ENCODE results near the gene RPS6KA5. TPM values are rescaled to one million over a fixed set of nuclear protein-coding genes. Genes with fewer than 3 reads are reported as not detected.

The RPS6KA5 gene
- total RNA-seq, 2 donors from 2014 or later, result 35.4 to 42.0 TPM

- Mint-ChIP-seq H3K4me3 (peak overlapping the region; percentile 87), H3K27ac (no peak overlapping the region), H3K4me1 (peaks cover 43% of the 10 kb centered on the region), H3K36me3 (ENCODE audit: low read depth) (no peaks in the 10 kb centered on the region), H3K27me3 (no peaks in the 10 kb centered on the region)
- ATAC-seq, result no peak
- DNase-seq, result peak; percentile 50 to 52 (median 51)
- H3K9me3 ChIP-seq (ENCODE audit: control insufficient read depth, low read length, poor library complexity, severe bottlenecking), result no peaks in the 10 kb centered on the region
These were observed 678 bp downstream of the RPS6KA5 start for GRCh38 chr14:91059576-91060350.

GRCh38 chr14:91058042-91058581, 2.3 kb downstream of the RPS6KA5 start:
- peak overlapping the region; percentile 75 for H3K4me3 Mint-ChIP-seq
- H3K27me3 Mint-ChIP-seq, result no peaks in the 10 kb centered on the region
- H3K27ac Mint-ChIP-seq, result peak overlapping the region; percentile 47
- no peaks in the 10 kb centered on the region for H3K36me3 Mint-ChIP-seq (ENCODE audit: low read depth)
- DNase-seq, result no peak
- H3K9me3 ChIP-seq (ENCODE audit: control insufficient read depth, low read length, poor library complexity, severe bottlenecking), result no peaks in the 10 kb centered on the region
- H3K4me1 Mint-ChIP-seq, result peaks cover 35% of the 10 kb centered on the region
- no peak for ATAC-seq

GRCh38 chr14:91056361-91056760, 4.1 kb downstream of the RPS6KA5 start:
- H3K9me3 ChIP-seq (ENCODE audit: control insufficient read depth, low read length, poor library complexity, severe bottlenecking), result no peaks in the 10 kb centered on the region
- ATAC-seq (no peak), DNase-seq (no peak)
- Mint-ChIP-seq H3K27me3 (no peaks in the 10 kb centered on the region), H3K4me3 (no peak overlapping the region), H3K36me3 (ENCODE audit: low read depth) (no peaks in the 10 kb centered on the region), H3K4me1 (peaks cover 31% of the 10 kb centered on the region), H3K27ac (no peak overlapping the region)

GRCh38 chr14:91055016-91055415, 5.4 kb downstream of the RPS6KA5 start:
- H3K4me1 Mint-ChIP-seq, result peaks cover 31% of the 10 kb centered on the region
- H3K27me3 Mint-ChIP-seq, result no peaks in the 10 kb centered on the region
- no peak for DNase-seq
- H3K36me3 Mint-ChIP-seq (ENCODE audit: low read depth), result no peaks in the 10 kb centered on the region
- no peak for ATAC-seq
- no peaks in the 10 kb centered on the region for H3K9me3 ChIP-seq (ENCODE audit: control insufficient read depth, low read length, poor library complexity, severe bottlenecking)
- H3K27ac Mint-ChIP-seq, result no peak overlapping the region
- H3K4me3 Mint-ChIP-seq, result peak overlapping the region; percentile 12

GRCh38 chr14:91048676-91049075, 11.8 kb downstream of the RPS6KA5 start:
- H3K9me3 ChIP-seq (ENCODE audit: control insufficient read depth, low read length, poor library complexity, severe bottlenecking), result no peaks in the 10 kb centered on the region
- no peak overlapping the region for H3K27ac Mint-ChIP-seq
- DNase-seq (no peak), ATAC-seq (no peak)
- H3K4me3 Mint-ChIP-seq, result no peak overlapping the region
- peaks cover 28% of the 10 kb centered on the region for H3K4me1 Mint-ChIP-seq
- no peaks in the 10 kb centered on the region for H3K27me3 Mint-ChIP-seq
- no peaks in the 10 kb centered on the region for H3K36me3 Mint-ChIP-seq (ENCODE audit: low read depth)

- Mint-ChIP-seq H3K4me1 (peaks cover 29% of the 10 kb centered on the region), H3K27ac (peak overlapping the region; percentile 8), H3K4me3 (no peak overlapping the region), H3K27me3 (no peaks in the 10 kb centered on the region), H3K36me3 (ENCODE audit: low read depth) (no peaks in the 10 kb centered on the region)
- DNase-seq (no peak), ATAC-seq (no peak)
- no peaks in the 10 kb centered on the region for H3K9me3 ChIP-seq (ENCODE audit: control insufficient read depth, low read length, poor library complexity, severe bottlenecking)
These were observed 12.2 kb downstream of the RPS6KA5 start for GRCh38 chr14:91048265-91048664.

GRCh38 chr14:91047174-91047753, 13.2 kb downstream of the RPS6KA5 start:
- H3K27me3 Mint-ChIP-seq, result no peaks in the 10 kb centered on the region
- peak overlapping the region; percentile 21 for H3K4me3 Mint-ChIP-seq
- H3K27ac Mint-ChIP-seq, result peak overlapping the region; percentile 8
- peaks cover 37% of the 10 kb centered on the region for H3K4me1 Mint-ChIP-seq
- DNase-seq, result no peak
- peak; percentile 28 for ATAC-seq
- no peaks in the 10 kb centered on the region for H3K9me3 ChIP-seq (ENCODE audit: control insufficient read depth, low read length, poor library complexity, severe bottlenecking)
- no peaks in the 10 kb centered on the region for H3K36me3 Mint-ChIP-seq (ENCODE audit: low read depth)

GRCh38 chr14:91046488-91047072, 13.9 kb downstream of the RPS6KA5 start:
- H3K4me3 Mint-ChIP-seq, result no peak overlapping the region
- no peaks in the 10 kb centered on the region for H3K36me3 Mint-ChIP-seq (ENCODE audit: low read depth)
- H3K4me1 Mint-ChIP-seq, result peaks cover 37% of the 10 kb centered on the region
- peak overlapping the region; percentile 65 for H3K27ac Mint-ChIP-seq
- ATAC-seq (no peak), DNase-seq (no peak)
- no peaks in the 10 kb centered on the region for H3K9me3 ChIP-seq (ENCODE audit: control insufficient read depth, low read length, poor library complexity, severe bottlenecking)
- no peaks in the 10 kb centered on the region for H3K27me3 Mint-ChIP-seq

- H3K27ac Mint-ChIP-seq, result no peak overlapping the region
- DNase-seq (no peak), ATAC-seq (no peak)
- no peaks in the 10 kb centered on the region for H3K9me3 ChIP-seq (ENCODE audit: control insufficient read depth, low read length, poor library complexity, severe bottlenecking)
- H3K4me1 Mint-ChIP-seq, result peaks cover 49% of the 10 kb centered on the region
- no peak overlapping the region for H3K4me3 Mint-ChIP-seq
- H3K27me3 Mint-ChIP-seq, result no peaks in the 10 kb centered on the region
- peaks cover 7% of the 10 kb centered on the region for H3K36me3 Mint-ChIP-seq (ENCODE audit: low read depth)
These were observed 19.0 kb downstream of the RPS6KA5 start for GRCh38 chr14:91041450-91041849.

- no peak overlapping the region for H3K4me3 Mint-ChIP-seq
- H3K27me3 Mint-ChIP-seq, result no peaks in the 10 kb centered on the region
- H3K27ac Mint-ChIP-seq, result no peak overlapping the region
- H3K36me3 Mint-ChIP-seq (ENCODE audit: low read depth), result peaks cover 7% of the 10 kb centered on the region
- H3K4me1 Mint-ChIP-seq, result peaks cover 51% of the 10 kb centered on the region
- DNase-seq (no peak), ATAC-seq (no peak)
- no peaks in the 10 kb centered on the region for H3K9me3 ChIP-seq (ENCODE audit: control insufficient read depth, low read length, poor library complexity, severe bottlenecking)
These were observed 19.9 kb downstream of the RPS6KA5 start for GRCh38 chr14:91040545-91040944.

GRCh38 chr14:91038439-91038838, 22.0 kb downstream of the RPS6KA5 start:
- DNase-seq (no peak), ATAC-seq (no peak)
- peaks cover 55% of the 10 kb centered on the region for H3K4me1 Mint-ChIP-seq
- H3K27me3 Mint-ChIP-seq, result no peaks in the 10 kb centered on the region
- H3K9me3 ChIP-seq (ENCODE audit: control insufficient read depth, low read length, poor library complexity, severe bottlenecking), result no peaks in the 10 kb centered on the region
- no peak overlapping the region for H3K4me3 Mint-ChIP-seq
- no peak overlapping the region for H3K27ac Mint-ChIP-seq
- peaks cover 7% of the 10 kb centered on the region for H3K36me3 Mint-ChIP-seq (ENCODE audit: low read depth)

- Mint-ChIP-seq H3K36me3 (ENCODE audit: low read depth) (peaks cover 11% of the 10 kb centered on the region), H3K27ac (no peak overlapping the region), H3K4me1 (peaks cover 55% of the 10 kb centered on the region), H3K4me3 (no peak overlapping the region), H3K27me3 (no peaks in the 10 kb centered on the region)
- no peak for DNase-seq
- H3K9me3 ChIP-seq (ENCODE audit: control insufficient read depth, low read length, poor library complexity, severe bottlenecking), result no peaks in the 10 kb centered on the region
- no peak for ATAC-seq
These were observed 23.5 kb downstream of the RPS6KA5 start for GRCh38 chr14:91036741-91037469.

- peak overlapping the region; percentile 60 for H3K4me3 Mint-ChIP-seq
- H3K27me3 Mint-ChIP-seq, result no peaks in the 10 kb centered on the region
- peak; percentile 25 for ATAC-seq
- peaks cover 56% of the 10 kb centered on the region for H3K4me1 Mint-ChIP-seq
- DNase-seq, result no peak
- peaks cover 13% of the 10 kb centered on the region for H3K36me3 Mint-ChIP-seq (ENCODE audit: low read depth)
- peak overlapping the region; percentile 83 for H3K27ac Mint-ChIP-seq
- no peaks in the 10 kb centered on the region for H3K9me3 ChIP-seq (ENCODE audit: control insufficient read depth, low read length, poor library complexity, severe bottlenecking)
These were observed 24.6 kb downstream of the RPS6KA5 start for GRCh38 chr14:91035855-91036254.
